Activated CD8-positive, alpha-beta memory T cell treated with anti-CD3 and anti-CD28 coated beads for 24 hours (primary cell): ENCODE results near the gene CDX4.
"Not testable (repeated sequence)": the region's sequence is repeated elsewhere in the genome, so short reads cannot be mapped to it uniquely, and the experiment has no call there.

Source experiments
- DNase-seq: peaks from one replicate; pipeline ENCODE4 v3.0.0-alpha.2; 2020

Gene CDX4, protein sequence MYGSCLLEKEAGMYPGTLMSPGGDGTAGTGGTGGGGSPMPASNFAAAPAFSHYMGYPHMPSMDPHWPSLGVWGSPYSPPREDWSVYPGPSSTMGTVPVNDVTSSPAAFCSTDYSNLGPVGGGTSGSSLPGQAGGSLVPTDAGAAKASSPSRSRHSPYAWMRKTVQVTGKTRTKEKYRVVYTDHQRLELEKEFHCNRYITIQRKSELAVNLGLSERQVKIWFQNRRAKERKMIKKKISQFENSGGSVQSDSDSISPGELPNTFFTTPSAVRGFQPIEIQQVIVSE

DNA sequence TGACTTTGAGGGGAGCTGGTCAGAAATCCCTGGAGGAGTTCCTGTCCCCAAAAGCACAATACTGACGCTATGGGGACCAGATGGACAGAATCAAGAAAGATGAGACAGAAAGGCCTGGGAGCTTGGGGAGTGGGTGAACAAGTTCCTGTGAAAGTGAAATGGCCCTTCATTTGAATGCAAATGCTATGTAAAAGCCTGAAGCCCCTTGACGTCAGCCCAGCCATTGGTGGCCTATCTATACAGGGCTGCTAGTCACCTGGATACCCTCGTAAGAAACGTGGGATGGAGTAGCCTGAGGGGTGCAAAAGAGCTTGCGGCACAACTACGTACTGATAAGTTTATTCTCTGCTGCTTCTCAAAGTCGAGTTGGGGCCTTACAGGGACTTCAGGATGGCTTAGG, at the start of gene CDX4:
Gene CDX4 (plus strand): TSS at position 223 of the 400 bp plus-strand sequence. CDS start 201 bp downstream, outside the sequence.
- no peak for DNase-seq

GRCh38 chrX:73398185-73398914, 48.5 kb upstream of the CDX4 start:
- DNase-seq = no peak

DNA sequence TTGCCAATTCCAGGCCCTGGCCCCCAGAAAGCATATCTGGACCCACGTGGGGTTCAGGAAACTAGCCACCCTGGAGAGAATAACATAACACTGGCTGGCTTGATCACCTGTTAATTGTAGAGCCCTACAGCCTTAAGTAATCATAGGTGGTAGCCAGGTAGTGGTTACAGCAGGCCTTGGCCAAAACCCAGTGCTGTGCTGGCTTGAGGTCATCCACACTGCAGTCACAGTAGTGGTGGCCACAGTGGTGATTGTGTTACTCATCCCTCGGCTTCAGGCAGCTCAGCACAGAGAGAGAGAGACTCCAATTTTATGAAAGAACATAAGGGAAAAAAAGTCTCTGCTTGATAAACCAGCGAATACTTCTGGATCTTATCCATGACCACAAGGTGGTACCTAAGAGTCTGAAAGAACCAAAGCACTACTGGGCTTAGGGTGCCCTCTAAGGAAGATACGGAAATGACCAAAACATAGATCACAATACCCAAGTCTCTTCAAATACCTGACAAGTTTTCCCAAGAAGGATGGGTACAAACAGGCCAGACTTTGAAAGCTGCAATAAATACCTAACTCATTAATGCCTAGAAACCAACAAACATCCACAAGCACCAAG, 46.6 kb upstream of the CDX4 start:
- no peak for DNase-seq

GRCh38 chrX:73401591-73402266, 45.1 kb upstream of the CDX4 start:
- no peak for DNase-seq

DNA sequence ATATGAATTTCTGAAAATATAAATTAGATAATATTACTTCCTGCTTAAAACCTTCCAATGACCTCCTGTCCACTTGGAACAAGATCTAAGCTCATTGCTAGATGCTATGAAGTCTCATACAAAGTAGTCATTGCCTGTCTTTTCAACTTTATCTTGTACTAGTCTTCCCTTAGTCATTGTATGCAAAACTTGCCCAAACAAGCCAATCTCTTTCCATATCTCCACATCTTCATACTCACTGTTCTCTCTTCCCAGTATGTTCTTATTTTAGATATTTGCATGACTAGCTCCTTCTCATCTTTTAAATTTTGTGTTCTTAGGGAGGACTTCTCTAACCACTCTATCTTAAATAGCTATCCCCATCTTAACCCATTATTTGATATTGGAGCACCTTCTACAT, 33.9 kb upstream of the CDX4 start:
- DNase-seq = no peak

DNA sequence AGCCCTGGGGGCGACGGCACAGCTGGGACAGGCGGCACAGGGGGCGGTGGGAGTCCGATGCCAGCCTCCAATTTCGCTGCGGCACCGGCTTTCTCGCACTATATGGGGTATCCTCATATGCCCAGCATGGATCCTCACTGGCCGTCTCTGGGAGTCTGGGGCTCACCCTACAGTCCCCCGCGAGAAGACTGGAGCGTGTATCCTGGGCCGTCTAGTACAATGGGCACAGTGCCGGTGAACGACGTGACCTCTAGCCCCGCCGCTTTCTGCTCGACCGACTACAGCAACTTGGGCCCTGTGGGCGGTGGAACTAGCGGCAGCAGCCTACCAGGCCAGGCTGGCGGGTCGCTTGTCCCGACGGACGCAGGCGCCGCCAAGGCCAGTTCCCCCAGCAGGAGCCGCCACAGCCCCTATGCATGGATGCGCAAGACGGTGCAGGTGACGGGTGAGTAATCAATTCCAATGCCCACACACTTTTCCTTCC, 500 bp downstream of the CDX4 start:
- no peak for DNase-seq

GRCh38 chrX:73448379-73448778, 1.5 kb downstream of the CDX4 start:
- DNase-seq = no peak

- no peak for DNase-seq
Measured at GRCh38 chrX:73455171-73455570, 8.3 kb downstream of the CDX4 start.

DNA sequence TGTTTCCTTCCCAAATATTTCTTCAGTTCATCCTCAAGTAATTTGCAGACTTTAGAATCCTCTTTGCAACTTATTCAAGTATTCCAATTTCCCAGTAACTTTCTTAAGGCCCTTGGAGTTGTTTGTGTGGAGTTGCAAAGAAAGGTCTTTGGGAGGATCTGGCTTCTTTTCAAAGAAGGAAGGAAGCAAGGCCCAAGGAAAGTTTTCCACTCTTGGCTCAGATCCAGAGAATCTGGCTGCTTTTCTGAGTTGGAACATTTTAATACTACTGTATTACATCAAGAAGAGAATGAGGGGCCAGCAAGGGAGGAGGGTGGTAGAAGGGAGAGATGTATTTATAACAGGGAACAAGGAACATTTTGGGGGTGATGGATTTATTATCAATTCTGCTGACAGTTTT, 10.5 kb downstream of the CDX4 start:
- DNase-seq = no peak

- no peak for DNase-seq
Measured at GRCh38 chrX:73468376-73468775, 21.5 kb downstream of the CDX4 start.

- no peak for DNase-seq
Measured at GRCh38 chrX:73478961-73479360, 32.1 kb downstream of the CDX4 start.

GRCh38 chrX:73481521-73481920, 34.7 kb downstream of the CDX4 start:
- DNase-seq = no peak

DNA sequence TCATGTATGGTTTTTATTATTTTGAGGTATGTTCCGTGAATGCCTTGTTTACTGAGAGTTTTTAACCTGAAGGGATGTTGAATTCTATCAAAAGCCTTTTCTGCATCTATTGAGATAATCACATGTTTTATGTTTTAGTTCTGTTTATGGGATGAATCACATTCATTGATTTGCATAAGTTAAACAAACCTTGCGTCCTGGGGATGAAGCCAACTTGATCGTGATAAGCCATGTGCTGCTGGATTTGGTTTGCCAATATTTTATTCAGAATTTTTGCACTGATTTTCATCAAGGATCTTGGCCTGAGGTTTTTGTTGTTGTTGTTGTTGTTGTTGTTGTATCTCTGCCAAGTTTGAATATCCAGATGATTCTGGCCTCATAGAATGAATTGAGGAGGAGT, 43.8 kb downstream of the CDX4 start:
- DNase-seq = no peak

- DNase-seq = not testable (repeated sequence)
Measured at GRCh38 chrX:73492178-73492577, 45.3 kb downstream of the CDX4 start.
